ENCODE data around the gene CMSS1.

DNA sequence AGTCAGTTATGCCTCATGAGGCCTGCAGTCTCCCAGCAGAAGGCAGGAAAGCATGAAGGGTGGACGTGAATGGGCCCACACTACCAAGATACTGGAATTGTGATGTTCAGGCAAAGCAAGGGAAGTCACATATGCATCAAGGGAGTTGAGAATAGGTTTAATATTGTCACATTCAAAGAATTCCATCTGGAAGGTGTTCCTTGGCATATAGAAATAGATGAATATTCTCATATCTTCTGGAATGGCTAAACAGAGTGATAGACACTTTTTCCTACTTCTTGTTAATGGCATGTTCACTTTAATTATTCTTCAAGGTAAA is 103.7 kb downstream of the CMSS1 start:
- TF ChIP-seq, protein P1, sequence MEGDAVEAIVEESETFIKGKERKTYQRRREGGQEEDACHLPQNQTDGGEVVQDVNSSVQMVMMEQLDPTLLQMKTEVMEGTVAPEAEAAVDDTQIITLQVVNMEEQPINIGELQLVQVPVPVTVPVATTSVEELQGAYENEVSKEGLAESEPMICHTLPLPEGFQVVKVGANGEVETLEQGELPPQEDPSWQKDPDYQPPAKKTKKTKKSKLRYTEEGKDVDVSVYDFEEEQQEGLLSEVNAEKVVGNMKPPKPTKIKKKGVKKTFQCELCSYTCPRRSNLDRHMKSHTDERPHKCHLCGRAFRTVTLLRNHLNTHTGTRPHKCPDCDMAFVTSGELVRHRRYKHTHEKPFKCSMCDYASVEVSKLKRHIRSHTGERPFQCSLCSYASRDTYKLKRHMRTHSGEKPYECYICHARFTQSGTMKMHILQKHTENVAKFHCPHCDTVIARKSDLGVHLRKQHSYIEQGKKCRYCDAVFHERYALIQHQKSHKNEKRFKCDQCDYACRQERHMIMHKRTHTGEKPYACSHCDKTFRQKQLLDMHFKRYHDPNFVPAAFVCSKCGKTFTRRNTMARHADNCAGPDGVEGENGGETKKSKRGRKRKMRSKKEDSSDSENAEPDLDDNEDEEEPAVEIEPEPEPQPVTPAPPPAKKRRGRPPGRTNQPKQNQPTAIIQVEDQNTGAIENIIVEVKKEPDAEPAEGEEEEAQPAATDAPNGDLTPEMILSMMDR (tag by site-specific recombination; IDR thresholded peaks at IDR 0.05) = no peak
- TF ChIP-seq ZNF600 (tag by site-specific recombination; IDR thresholded peaks at IDR 0.05) (no peak), ZNF423 (tag by site-specific recombination; IDR thresholded peaks at IDR 0.05) (no peak), BCL11A (tag by site-specific recombination; IDR thresholded peaks at IDR 0.05; ENCODE audit: low read depth) (no peak), ZBTB1 (tag by site-specific recombination; IDR thresholded peaks at IDR 0.05) (no peak), ZNF768 (tag by site-specific recombination; IDR thresholded peaks at IDR 0.05) (no peak), ZNF24 (tag by site-specific recombination; IDR thresholded peaks at IDR 0.05) (no peak), ZNF549 (tag by site-specific recombination; IDR thresholded peaks at IDR 0.05) (no peak), SP2 (tag by site-specific recombination; IDR thresholded peaks at IDR 0.05) (no peak), ZBTB7A (tag by site-specific recombination; IDR thresholded peaks at IDR 0.05; ENCODE audit: low read depth) (no peak), BCL11B (tag by site-specific recombination; IDR thresholded peaks at IDR 0.05; ENCODE audit: low read depth) (no peak), YY2 (tag by site-specific recombination; IDR thresholded peaks at IDR 0.05) (no peak)
- TF ChIP-seq, protein P2, sequence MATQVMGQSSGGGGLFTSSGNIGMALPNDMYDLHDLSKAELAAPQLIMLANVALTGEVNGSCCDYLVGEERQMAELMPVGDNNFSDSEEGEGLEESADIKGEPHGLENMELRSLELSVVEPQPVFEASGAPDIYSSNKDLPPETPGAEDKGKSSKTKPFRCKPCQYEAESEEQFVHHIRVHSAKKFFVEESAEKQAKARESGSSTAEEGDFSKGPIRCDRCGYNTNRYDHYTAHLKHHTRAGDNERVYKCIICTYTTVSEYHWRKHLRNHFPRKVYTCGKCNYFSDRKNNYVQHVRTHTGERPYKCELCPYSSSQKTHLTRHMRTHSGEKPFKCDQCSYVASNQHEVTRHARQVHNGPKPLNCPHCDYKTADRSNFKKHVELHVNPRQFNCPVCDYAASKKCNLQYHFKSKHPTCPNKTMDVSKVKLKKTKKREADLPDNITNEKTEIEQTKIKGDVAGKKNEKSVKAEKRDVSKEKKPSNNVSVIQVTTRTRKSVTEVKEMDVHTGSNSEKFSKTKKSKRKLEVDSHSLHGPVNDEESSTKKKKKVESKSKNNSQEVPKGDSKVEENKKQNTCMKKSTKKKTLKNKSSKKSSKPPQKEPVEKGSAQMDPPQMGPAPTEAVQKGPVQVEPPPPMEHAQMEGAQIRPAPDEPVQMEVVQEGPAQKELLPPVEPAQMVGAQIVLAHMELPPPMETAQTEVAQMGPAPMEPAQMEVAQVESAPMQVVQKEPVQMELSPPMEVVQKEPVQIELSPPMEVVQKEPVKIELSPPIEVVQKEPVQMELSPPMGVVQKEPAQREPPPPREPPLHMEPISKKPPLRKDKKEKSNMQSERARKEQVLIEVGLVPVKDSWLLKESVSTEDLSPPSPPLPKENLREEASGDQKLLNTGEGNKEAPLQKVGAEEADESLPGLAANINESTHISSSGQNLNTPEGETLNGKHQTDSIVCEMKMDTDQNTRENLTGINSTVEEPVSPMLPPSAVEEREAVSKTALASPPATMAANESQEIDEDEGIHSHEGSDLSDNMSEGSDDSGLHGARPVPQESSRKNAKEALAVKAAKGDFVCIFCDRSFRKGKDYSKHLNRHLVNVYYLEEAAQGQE (tag by site-specific recombination; IDR thresholded peaks at IDR 0.05) = no peak
- TF ChIP-seq, protein P3, sequence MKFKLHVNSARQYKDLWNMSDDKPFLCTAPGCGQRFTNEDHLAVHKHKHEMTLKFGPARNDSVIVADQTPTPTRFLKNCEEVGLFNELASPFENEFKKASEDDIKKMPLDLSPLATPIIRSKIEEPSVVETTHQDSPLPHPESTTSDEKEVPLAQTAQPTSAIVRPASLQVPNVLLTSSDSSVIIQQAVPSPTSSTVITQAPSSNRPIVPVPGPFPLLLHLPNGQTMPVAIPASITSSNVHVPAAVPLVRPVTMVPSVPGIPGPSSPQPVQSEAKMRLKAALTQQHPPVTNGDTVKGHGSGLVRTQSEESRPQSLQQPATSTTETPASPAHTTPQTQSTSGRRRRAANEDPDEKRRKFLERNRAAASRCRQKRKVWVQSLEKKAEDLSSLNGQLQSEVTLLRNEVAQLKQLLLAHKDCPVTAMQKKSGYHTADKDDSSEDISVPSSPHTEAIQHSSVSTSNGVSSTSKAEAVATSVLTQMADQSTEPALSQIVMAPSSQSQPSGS (tag by site-specific recombination; IDR thresholded peaks at IDR 0.05; ENCODE audit: low read depth) = no peak
